ENCODE measurements around the gene CHRD.

DNA sequence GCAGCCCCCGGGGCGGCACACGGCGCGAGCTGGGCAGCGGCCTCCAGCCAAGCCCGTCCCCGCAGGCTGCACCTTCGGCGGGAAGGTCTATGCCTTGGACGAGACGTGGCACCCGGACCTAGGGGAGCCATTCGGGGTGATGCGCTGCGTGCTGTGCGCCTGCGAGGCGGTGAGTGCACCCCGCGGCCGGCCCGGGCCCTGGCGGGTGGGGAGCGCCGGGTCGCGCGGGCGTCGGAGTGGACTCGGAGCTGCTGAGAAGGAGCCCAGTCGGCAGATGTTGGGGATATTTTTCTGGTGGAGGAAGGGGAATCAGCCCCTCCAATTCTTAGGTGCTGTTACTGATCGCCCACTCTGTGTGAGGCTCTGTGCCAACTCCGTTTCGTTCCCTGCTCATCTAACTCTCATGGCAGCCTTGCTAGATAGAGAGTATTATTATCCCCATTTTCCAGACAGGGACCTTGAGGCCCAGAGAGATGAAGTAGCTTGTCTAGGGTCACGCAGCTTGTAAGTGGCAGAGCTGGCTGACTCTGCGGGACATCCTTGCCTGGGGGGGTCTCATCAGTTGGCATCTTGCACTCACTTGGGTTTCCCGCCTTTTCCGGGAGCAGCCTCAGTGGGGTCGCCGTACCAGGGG, 890 bp downstream of the CHRD start:
- TF ChIP-seq, protein P1, sequence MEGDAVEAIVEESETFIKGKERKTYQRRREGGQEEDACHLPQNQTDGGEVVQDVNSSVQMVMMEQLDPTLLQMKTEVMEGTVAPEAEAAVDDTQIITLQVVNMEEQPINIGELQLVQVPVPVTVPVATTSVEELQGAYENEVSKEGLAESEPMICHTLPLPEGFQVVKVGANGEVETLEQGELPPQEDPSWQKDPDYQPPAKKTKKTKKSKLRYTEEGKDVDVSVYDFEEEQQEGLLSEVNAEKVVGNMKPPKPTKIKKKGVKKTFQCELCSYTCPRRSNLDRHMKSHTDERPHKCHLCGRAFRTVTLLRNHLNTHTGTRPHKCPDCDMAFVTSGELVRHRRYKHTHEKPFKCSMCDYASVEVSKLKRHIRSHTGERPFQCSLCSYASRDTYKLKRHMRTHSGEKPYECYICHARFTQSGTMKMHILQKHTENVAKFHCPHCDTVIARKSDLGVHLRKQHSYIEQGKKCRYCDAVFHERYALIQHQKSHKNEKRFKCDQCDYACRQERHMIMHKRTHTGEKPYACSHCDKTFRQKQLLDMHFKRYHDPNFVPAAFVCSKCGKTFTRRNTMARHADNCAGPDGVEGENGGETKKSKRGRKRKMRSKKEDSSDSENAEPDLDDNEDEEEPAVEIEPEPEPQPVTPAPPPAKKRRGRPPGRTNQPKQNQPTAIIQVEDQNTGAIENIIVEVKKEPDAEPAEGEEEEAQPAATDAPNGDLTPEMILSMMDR (IDR thresholded peaks at IDR 0.05; ENCODE audit: low read depth, low read length, poor library complexity, severe bottlenecking): no peak
- TF ChIP-seq EZH2phosphoT487 (IDR thresholded peaks at IDR 0.05; ENCODE audit: borderline replicate concordance, low read length): peak; percentile 98; the same call in 1 of the 2 replicates

Data from DOHH2 (cell line).